Endothelial cell of umbilical vein (primary cell): ENCODE data around the gene GIMAP6. TPM values are rescaled to one million over a fixed set of nuclear protein-coding genes. Genes with fewer than 3 reads are reported as not detected.

Experiments used
- BruUV-seq: library from RNA; stranded (reverse); fragments of 400-500 nt; replicated peaks from 2 replicates; lab custom pipeline; 2021; lab: Mats Ljungman, UMichigan
- CTCF ChIA-PET: fragments of 300-600, 350-600 bp; sonication (Branson Sonifier 250); formaldehyde crosslinking; loops from one replicate; lab custom pipeline; 2021; ENCODE audit warnings: antibody characterized with exemption, inconsistent platforms; lab: Charles Lee
- POLR2A ChIA-PET: fragments of 300-600, 350-600 bp; sonication (Branson Sonifier 250); formaldehyde crosslinking; loops from one replicate; lab custom pipeline; 2021; ENCODE audit warnings: antibody characterized with exemption, inconsistent platforms; lab: Charles Lee
- DNase-seq: peaks from one replicate; pipeline ENCODE4 v3.0.0-alpha.2; 2011; ENCODE audit warnings: low read depth, low spot score
- FAIRE-seq: peaks from 2 replicates; lab custom pipeline; 2011; peaks lifted over from hg19 to GRCh38; lab: Jason Lieb, UNC
- H2AFZ ChIP-seq: 2 replicates; pipeline ENCODE4 v1.6.0; 2012; ENCODE audit warnings: low read depth, low read length, control low read depth, inconsistent platforms
- H3K27ac ChIP-seq: 2 replicates; pipeline ENCODE4 v1.5.1; 2011; ENCODE audit warnings: low read depth, mild to moderate bottlenecking, control low read depth, low read length, moderate library complexity; ENCODE audit not compliant: insufficient read depth
- H3K27me3 ChIP-seq, 2 experiments: 2 replicates each; pipeline versions ENCODE4 v1.6.0 to v1.6.1; 2011; ENCODE audit warnings: low read length in 2 of 2, mixed read lengths in 1 of 2; ENCODE audit not compliant: control insufficient read depth in 2 of 2, insufficient read depth in 2 of 2
- H3K36me3 ChIP-seq, 2 experiments: 2 replicates in 1 of 2; 3 replicates in 1 of 2; pipeline ENCODE4 v1.5.1; 2011; ENCODE audit warnings: low read length in 2 of 2, mild to moderate bottlenecking in 1 of 2, moderate library complexity in 1 of 2; ENCODE audit not compliant: control insufficient read depth in 2 of 2, insufficient read depth in 2 of 2; ENCODE audit errors: extremely low read depth in 1 of 2
- H3K4me1 ChIP-seq: 3 replicates; pipeline ENCODE4 v1.5.1; 2011; ENCODE audit warnings: mild to moderate bottlenecking, low read length; ENCODE audit not compliant: control insufficient read depth, insufficient read depth; ENCODE audit errors: extremely low read depth
- H3K4me2 ChIP-seq: 2 replicates; pipeline ENCODE4 v1.6.1; 2011; ENCODE audit warnings: low read length, control low read depth, mixed read lengths; ENCODE audit not compliant: insufficient read depth
- H3K4me3 ChIP-seq, 3 experiments: fragments of 200-600 bp in 1 of 3; sonication (generic), shearing (Covaris generic) in 1 of 3; replicated peaks in 1 of 3; 2 replicates each; pipeline ENCODE4 v1.5.1; 2011 to 2016; ENCODE audit warnings: control low read depth in 3 of 3, low read length in 3 of 3, mild to moderate bottlenecking in 2 of 3, inconsistent platforms in 1 of 3, low read depth in 1 of 3, moderate library complexity in 1 of 3; ENCODE audit not compliant: insufficient read depth in 1 of 3
- H3K79me2 ChIP-seq: 2 replicates; pipeline ENCODE4 v1.6.0; 2012; ENCODE audit warnings: low read length, inconsistent platforms; ENCODE audit not compliant: control insufficient read depth, insufficient read depth
- H3K9ac ChIP-seq: replicated peaks from 2 replicates; pipeline ENCODE3; 2011; ENCODE audit warnings: low read length, control low read depth; ENCODE audit not compliant: insufficient read depth; ENCODE audit errors: extremely low read depth
- H3K9me1 ChIP-seq: replicated peaks from 3 replicates; pipeline ENCODE4 v1.6.0; 2011; ENCODE audit warnings: mild to moderate bottlenecking, low read length; ENCODE audit not compliant: control insufficient read depth, insufficient read depth; ENCODE audit errors: extremely low read depth
- H3K9me3 ChIP-seq: replicated peaks from 2 replicates; pipeline ENCODE4 v1.5.1; 2012; ENCODE audit warnings: low read length, inconsistent platforms; ENCODE audit not compliant: control insufficient read depth, insufficient read depth
- H4K20me1 ChIP-seq: replicated peaks from 2 replicates; pipeline ENCODE3; 2011; ENCODE audit warnings: mild to moderate bottlenecking, low read length; ENCODE audit not compliant: control insufficient read depth, insufficient read depth; ENCODE audit errors: extremely low read depth
- CTCF ChIP-seq, 2 donors: IDR thresholded peaks; 1 replicate in 1 of 2; 2 replicates in 1 of 2; pipeline ENCODE4 v1.5.1; 2011; ENCODE audit warnings: low read length in 2 of 2, mild to moderate bottlenecking in 2 of 2, moderate library complexity in 2 of 2, control low read depth in 1 of 2, inconsistent platforms in 1 of 2, low read depth in 1 of 2; ENCODE audit not compliant: insufficient read depth in 1 of 2; ENCODE audit errors: extremely low read depth in 1 of 2
- EZH2 ChIP-seq: IDR thresholded peaks from 2 replicates; pipeline ENCODE4 v1.6.1; 2012; ENCODE audit warnings: borderline replicate concordance, low read depth, mild to moderate bottlenecking, moderate library complexity, low read length, inconsistent platforms; ENCODE audit not compliant: severe bottlenecking
- FOS ChIP-seq: IDR thresholded peaks from 2 replicates; pipeline ENCODE4 v1.6.1; 2011; ENCODE audit warnings: mild to moderate bottlenecking, low read length, moderate library complexity, borderline replicate concordance; ENCODE audit not compliant: insufficient read depth
- GATA2 ChIP-seq: IDR thresholded peaks from 2 replicates; pipeline ENCODE4 v1.7.0; 2011; ENCODE audit warnings: low read depth, mild to moderate bottlenecking, moderate library complexity, mixed read lengths, low read length; ENCODE audit not compliant: insufficient read length, insufficient read depth
- JUN ChIP-seq: IDR thresholded peaks from 2 replicates; pipeline ENCODE4 v1.6.1; 2011; ENCODE audit warnings: borderline replicate concordance, low read depth; ENCODE audit not compliant: insufficient read length, insufficient read depth
- MAX ChIP-seq: IDR thresholded peaks from 2 replicates; pipeline ENCODE4 v1.6.1; 2011; ENCODE audit not compliant: insufficient read depth, insufficient read length
- MYC ChIP-seq: IDR thresholded peaks from one replicate; pipeline ENCODE4 v1.6.1; 2011; ENCODE audit warnings: mild to moderate bottlenecking, low read depth, low read length
- POLR2A ChIP-seq: IDR thresholded peaks from 2 replicates; pipeline ENCODE4 v1.6.1; 2012; ENCODE audit warnings: low read depth, mild to moderate bottlenecking, control low read depth, low read length
- POLR2AphosphoS5 ChIP-seq: IDR thresholded peaks from 2 replicates; pipeline ENCODE4 v1.6.1; 2012; ENCODE audit warnings: low read depth, mild to moderate bottlenecking, control low read depth, low read length, moderate library complexity; ENCODE audit not compliant: insufficient read depth
- dilution Hi-C: fragments of 300-500 bp; cut with MboI; formaldehyde crosslinking; loops from one replicate; pipeline ENCODE4 v1.15.0; 2019; ENCODE audit warnings: low sequenced_read_pairs; ENCODE audit not compliant: extremely low pct_ligation_motif_present
- intact Hi-C: fragments of 100-400 bp; cut with micrococcal nuclease; formaldehyde crosslinking; loops from one replicate; pipeline ENCODE4 v1.10.0; 2022
- polyA plus RNA-seq, 4 experiments: library from polyadenylated mRNA; depleted of rRNA in 3 of 4; stranded (reverse) in 3 of 4; unstranded in 1 of 4; fragments of >200 nt; gene quantifications; 2 replicates each; pipeline versions ENCODE4 v1.2.1 to v1.2.3, GENCODE V29; 2011 to 2012; ENCODE audit warnings: missing spikeins in 1 of 4
- total RNA-seq: library from RNA; stranded (reverse); gene quantifications from 2 replicates; pipeline ENCODE4 v1.2.3, GENCODE V29; 2021

Gene GIMAP6
- total and polyA plus RNA-seq, 2 donors (not counting 3 experiments of a cell fraction or from before 2014, with no cell fraction given), result 65.6 to 85.0 TPM

- Histone ChIP-seq H3K9me1 (no peaks in the 10 kb centered on the region), H3K27me3 (no peaks in the 10 kb centered on the region), H3K4me3 (no peak overlapping the region), H3K4me2 (no peak overlapping the region), H2AFZ (no peak overlapping the region), H3K9me3 (no peaks in the 10 kb centered on the region), H3K36me3 (no peaks in the 10 kb centered on the region), H3K79me2 (no peaks in the 10 kb centered on the region), H3K27ac (no peak overlapping the region), H3K4me1 (no peaks in the 10 kb centered on the region), H3K9ac (no peak overlapping the region), H4K20me1 (no peaks in the 10 kb centered on the region)
- BruUV-seq, result no TSS peak
- CTCF ChIA-PET, result interaction anchor here (1.4 kb wide), 1 partner anchor 11 kb away, joined by 3 read pairs; no protein-coding TSS in a partner anchor
- POLR2A ChIA-PET, result no interaction called here
- dilution Hi-C loops (no loop called here), intact Hi-C loops (no loop called here)
- FAIRE-seq (no peak), DNase-seq (no peak)
- no peak for TF ChIP-seq CTCF (IDR thresholded peaks at IDR 0.05; ENCODE audit: extremely low read depth in 1 of 2, insufficient read depth in 1 of 2, low read depth in 1 of 2, low read length in 2 of 2)
- no peak for TF ChIP-seq MYC
- TF ChIP-seq POLR2A, result no peak
- no peak for TF ChIP-seq POLR2AphosphoS5
- no peak for TF ChIP-seq FOS
- TF ChIP-seq GATA2, result no peak
- no peak for TF ChIP-seq JUN
- no peak for TF ChIP-seq MAX
- no peak for TF ChIP-seq EZH2
Observed at GRCh38 chr7:150645259-150646020, 13.3 kb upstream of the GIMAP6 start.
